KG1 (cell line): Measurements from ENCODE around the gene RWDD1.

Source experiments
- DNase-seq: peaks from one replicate; lab custom pipeline; 2025; lab: John Stamatoyannopoulos, UW

Gene RWDD1

GRCh38 chr6:116611056-116611455 lies 39.8 kb downstream of the RWDD1 start:
- no peak for DNase-seq

DNA sequence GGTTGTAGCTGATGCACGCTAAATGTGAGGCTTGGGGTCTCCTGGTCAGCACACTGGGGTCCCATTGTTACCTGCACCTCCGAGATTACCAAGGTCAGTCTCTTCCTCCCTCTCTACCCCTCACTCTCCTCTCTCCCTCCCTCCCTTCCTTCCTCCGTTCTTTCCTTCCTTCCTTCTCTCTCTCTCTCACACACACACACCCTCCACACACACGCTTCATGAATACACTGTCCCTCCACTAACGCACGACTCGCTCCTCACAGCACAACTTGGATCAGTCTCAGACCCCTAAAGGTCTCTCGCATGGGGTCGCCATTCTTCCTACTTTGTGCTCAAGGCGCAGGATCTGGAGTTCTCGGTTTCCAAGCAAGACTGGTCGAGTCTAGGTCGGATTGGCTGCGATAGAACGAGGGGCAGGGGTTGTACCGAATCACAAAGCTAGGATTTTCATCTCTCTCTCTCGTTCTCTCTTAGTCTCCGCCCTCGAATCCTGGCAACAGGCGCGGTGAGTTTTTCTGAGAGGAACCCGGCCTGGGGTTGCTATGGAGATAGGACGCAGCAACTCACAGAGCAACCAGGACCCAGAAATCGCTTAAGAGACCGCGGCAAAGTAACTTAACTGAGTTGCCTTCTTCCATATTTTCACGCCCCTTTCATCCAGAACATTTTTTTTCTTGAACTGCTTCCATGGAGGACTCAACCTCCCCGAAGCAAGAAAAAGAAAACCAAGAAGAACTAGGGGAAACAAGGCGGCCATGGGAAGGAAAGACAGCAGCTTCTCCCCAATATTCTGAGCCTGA lies 44.8 kb downstream of the RWDD1 start, which contains the start of gene RSPH4A:
Gene RSPH4A, plus strand, starts transcription at position 543 of the 800 bp plus-strand sequence. Its CDS starts 145 bp downstream, at position 688.
- DNase-seq, result peak; percentile 33

GRCh38 chr6:116616737-116617053 lies 45.4 kb downstream of the RWDD1 start:
- DNase-seq, result no peak

- DNase-seq, result no peak
Observed at GRCh38 chr6:116624036-116624805, 52.9 kb downstream of the RWDD1 start.

GRCh38 chr6:116625872-116626271 lies 54.6 kb downstream of the RWDD1 start:
- DNase-seq, result no peak

DNA sequence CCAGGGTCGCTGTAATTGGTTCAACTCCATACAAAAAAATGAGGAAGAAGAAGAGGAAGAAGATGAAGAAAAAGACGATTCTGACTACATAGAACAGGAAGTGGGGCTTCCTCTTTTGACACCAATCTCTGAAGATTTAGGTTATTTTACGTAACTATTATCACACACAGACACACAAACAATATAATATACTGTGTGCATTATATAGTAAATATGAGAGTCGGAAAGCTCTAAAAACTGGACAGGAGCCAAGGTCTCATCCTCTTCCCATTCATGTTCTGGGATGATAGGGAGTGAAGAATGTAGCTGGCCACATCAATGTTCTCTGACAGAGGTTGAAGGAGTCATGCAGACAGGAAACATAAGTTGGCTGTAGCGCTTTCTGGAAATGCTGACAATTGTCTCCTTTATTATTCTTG lies 58.3 kb downstream of the RWDD1 start:
- DNase-seq, result no peak

DNA sequence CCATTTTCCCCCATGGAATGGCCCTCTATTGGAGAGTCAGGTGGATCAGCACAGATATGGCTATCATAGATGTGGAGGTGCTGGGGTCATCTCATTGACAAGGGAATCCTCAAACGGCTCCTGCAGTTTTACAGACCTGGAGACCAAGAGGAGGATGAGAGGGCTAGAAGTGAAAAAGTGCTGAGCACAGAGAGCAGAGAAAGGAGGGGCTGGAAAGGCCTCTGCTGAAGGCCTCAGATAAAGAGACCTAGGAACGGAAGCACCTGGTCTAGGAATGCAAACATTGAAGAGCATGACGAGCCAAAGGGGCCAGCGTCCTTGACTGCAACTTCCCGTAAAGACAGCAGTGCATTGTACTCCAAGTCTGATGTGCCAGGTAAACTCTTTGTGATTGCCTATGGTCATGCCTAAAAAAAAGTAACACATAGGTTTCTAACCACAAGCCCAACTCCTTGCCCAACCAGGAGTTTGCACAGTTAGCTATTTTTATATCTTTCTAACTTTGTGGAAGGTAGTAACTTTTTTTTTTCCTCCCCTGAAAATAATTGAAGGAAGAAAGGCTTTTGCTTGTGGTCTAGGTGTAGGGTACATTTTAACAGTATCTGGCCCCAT lies 60.2 kb downstream of the RWDD1 start:
- no peak for DNase-seq

DNA sequence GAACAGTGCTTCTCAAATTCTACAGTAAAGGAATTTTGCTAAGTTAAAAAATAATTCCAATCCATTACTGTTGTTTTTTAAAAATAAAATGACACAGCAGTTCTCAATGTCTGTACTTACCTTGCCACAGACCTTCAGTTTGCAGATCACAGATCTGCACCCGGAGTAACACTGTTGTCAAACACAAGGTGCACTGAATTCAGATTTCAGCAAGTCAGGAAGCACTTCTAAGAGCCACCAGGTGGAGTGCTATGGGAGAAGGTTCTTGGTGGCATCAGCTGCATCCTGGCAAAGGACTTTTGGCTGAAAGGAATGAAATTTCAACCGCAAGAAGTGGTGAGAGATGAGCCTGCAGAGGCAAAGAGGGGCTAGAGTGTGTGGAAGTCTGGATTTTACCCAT lies 62.4 kb downstream of the RWDD1 start:
- DNase-seq, result no peak
